CD4-positive, alpha-beta T cell (primary cell): ENCODE results near the gene ALDOA. TPM values are rescaled to one million over a fixed set of nuclear protein-coding genes. Genes with fewer than 3 reads are reported as not detected.

ENCODE experiments used
- ATAC-seq: fragments of 200-7000 bp; cut with Tn5 transposase; one replicate; pipeline ENCODE4 v1.10.0; 2022; ENCODE audit warnings: mild to moderate bottlenecking; ENCODE audit not compliant: poor library complexity
- CTCF ChIA-PET: fragments of 350-600 bp; sonication (Branson Sonifier 250); formaldehyde crosslinking; loops from one replicate; lab custom pipeline; 2021; ENCODE audit warnings: antibody characterized with exemption, inconsistent platforms; lab: Charles Lee
- POLR2A ChIA-PET: fragments of 350-600 bp; sonication (Branson Sonifier 250); formaldehyde crosslinking; loops from one replicate; lab custom pipeline; 2021; ENCODE audit warnings: antibody characterized with exemption, inconsistent platforms; lab: Charles Lee
- DNase-seq, 14 experiments: peaks; one replicate each; pipeline ENCODE4 v3.0.0-alpha.2; 2013 to 2020; ENCODE audit warnings: mixed read lengths in 2 of 14
- H3K27ac ChIP-seq, 2 donors: one replicate each; pipeline versions ENCODE4 v1.5.1 to v1.7.0; 2013; ENCODE audit warnings: low read length in 2 of 2, low read depth in 1 of 2, mild to moderate bottlenecking in 1 of 2
- H3K27me3 ChIP-seq, 2 experiments: 1 replicate in 1 of 2; 2 replicates in 1 of 2; pipeline versions ENCODE4 v1.6.1 to v1.7.0; 2013; ENCODE audit warnings: low read length in 2 of 2, control low read depth in 1 of 2, mild to moderate bottlenecking in 1 of 2, moderate library complexity in 1 of 2; ENCODE audit not compliant: insufficient read depth in 2 of 2, control insufficient read depth in 1 of 2
- H3K36me3 ChIP-seq: one replicate; pipeline ENCODE4 v1.6.1; 2013; ENCODE audit warnings: low read length, control low read depth; ENCODE audit not compliant: insufficient read depth
- H3K4me1 ChIP-seq: one replicate; pipeline ENCODE4 v1.6.1; 2013; ENCODE audit warnings: low read length, control low read depth; ENCODE audit not compliant: insufficient read depth
- H3K4me3 ChIP-seq: one replicate; pipeline ENCODE4 v1.5.1; 2013; ENCODE audit warnings: mild to moderate bottlenecking, low read length, moderate library complexity
- H3K9me3 ChIP-seq, 2 experiments: 1 replicate in 1 of 2; 2 replicates in 1 of 2; pipeline versions ENCODE4 v1.6.1 to v1.7.0; 2013; ENCODE audit warnings: low read length in 2 of 2, mild to moderate bottlenecking in 2 of 2, control low read depth in 1 of 2, moderate library complexity in 1 of 2; ENCODE audit not compliant: control insufficient read depth in 1 of 2, insufficient read depth in 1 of 2
- H3K27ac Mint-ChIP-seq: one replicate; pipeline ENCODE4 v1.8.0; 2020; ENCODE audit warnings: mixed read lengths
- H3K27me3 Mint-ChIP-seq: one replicate; pipeline ENCODE4 v1.8.0; 2021; ENCODE audit warnings: mixed read lengths
- H3K36me3 Mint-ChIP-seq: one replicate; pipeline ENCODE4 v1.8.0; 2021; ENCODE audit warnings: low read depth, mixed read lengths
- H3K4me1 Mint-ChIP-seq: one replicate; pipeline ENCODE4 v1.8.0; 2021; ENCODE audit warnings: low read depth, mixed read lengths
- H3K4me3 Mint-ChIP-seq: one replicate; pipeline ENCODE4 v1.8.0; 2020; ENCODE audit warnings: mild to moderate bottlenecking, mixed read lengths
- H3K9me3 Mint-ChIP-seq: one replicate; pipeline ENCODE4 v1.8.0; 2020; ENCODE audit warnings: mixed read lengths
- intact Hi-C, 2 experiments: fragments of 100-400 bp; cut with DNase I in 1 of 2; cut with micrococcal nuclease in 1 of 2; formaldehyde crosslinking; loops; one replicate each; pipeline versions ENCODE4 v1.15.1 to v1.9.0; 2023 to 2025; cut with DNase I, micrococcal nuclease
- total RNA-seq, 174 experiments: library from RNA in 2 of 174; stranded (reverse) in 2 of 174; gene quantifications; one replicate each; pipeline ENCODE4 v1.2.3 and lab custom pipeline; 2021 to 2026
- TF ChIP-seq, protein P1 (sequence below): fragments of 200-600 bp; IDR thresholded peaks from one replicate; pipeline ENCODE4 v1.8.0; 2022; ENCODE audit warnings: antibody characterized with exemption, mild to moderate bottlenecking

The ALDOA gene
- total RNA-seq, 2 experiments from 2014 or later, result 390 to 396 TPM

DNA sequence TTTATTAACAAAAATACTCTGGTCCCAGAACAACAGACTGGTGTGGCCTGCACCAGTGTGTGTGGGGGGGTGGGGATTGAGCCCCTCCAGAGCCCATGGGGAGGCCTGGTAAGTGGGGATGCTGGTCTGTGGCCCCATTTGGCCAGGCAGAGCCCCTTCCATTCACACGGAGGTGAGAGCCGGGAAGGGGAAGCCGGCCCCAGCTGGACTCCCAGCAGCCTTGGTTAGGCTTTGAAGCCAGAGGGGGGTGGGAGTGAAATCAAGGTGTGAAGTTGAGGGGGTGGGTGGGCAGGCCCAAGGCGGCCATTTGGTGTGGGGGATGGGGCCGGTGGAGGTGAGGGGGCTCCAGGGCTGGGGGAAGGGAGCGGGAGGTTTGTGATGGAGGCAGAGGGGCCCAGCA is 20.3 kb downstream of the ALDOA start:
- ChIA-PET CTCF (no interaction called here), POLR2A (no interaction called here)
- Histone ChIP-seq H3K4me3 (no peak overlapping the region), H3K36me3 (peaks cover 48% of the 10 kb centered on the region), H3K4me1 (peaks cover 19% of the 10 kb centered on the region), H3K9me3 (peaks cover 0 to 3% of the 10 kb centered on the region in 2 experiments), H3K27ac (no peak overlapping the region), H3K27me3 (no peaks in the 10 kb centered on the region)
- Mint-ChIP-seq H3K27ac (no peak overlapping the region), H3K4me1 (peaks cover 21% of the 10 kb centered on the region), H3K4me3 (no peak overlapping the region), H3K27me3 (no peaks in the 10 kb centered on the region), H3K36me3 (peaks cover 48% of the 10 kb centered on the region), H3K9me3 (no peaks in the 10 kb centered on the region)
- TF ChIP-seq, protein P1, sequence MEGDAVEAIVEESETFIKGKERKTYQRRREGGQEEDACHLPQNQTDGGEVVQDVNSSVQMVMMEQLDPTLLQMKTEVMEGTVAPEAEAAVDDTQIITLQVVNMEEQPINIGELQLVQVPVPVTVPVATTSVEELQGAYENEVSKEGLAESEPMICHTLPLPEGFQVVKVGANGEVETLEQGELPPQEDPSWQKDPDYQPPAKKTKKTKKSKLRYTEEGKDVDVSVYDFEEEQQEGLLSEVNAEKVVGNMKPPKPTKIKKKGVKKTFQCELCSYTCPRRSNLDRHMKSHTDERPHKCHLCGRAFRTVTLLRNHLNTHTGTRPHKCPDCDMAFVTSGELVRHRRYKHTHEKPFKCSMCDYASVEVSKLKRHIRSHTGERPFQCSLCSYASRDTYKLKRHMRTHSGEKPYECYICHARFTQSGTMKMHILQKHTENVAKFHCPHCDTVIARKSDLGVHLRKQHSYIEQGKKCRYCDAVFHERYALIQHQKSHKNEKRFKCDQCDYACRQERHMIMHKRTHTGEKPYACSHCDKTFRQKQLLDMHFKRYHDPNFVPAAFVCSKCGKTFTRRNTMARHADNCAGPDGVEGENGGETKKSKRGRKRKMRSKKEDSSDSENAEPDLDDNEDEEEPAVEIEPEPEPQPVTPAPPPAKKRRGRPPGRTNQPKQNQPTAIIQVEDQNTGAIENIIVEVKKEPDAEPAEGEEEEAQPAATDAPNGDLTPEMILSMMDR, result no peak
- intact Hi-C loops, result no loop called here
- ATAC-seq (no peak), DNase-seq (no peak)

DNA sequence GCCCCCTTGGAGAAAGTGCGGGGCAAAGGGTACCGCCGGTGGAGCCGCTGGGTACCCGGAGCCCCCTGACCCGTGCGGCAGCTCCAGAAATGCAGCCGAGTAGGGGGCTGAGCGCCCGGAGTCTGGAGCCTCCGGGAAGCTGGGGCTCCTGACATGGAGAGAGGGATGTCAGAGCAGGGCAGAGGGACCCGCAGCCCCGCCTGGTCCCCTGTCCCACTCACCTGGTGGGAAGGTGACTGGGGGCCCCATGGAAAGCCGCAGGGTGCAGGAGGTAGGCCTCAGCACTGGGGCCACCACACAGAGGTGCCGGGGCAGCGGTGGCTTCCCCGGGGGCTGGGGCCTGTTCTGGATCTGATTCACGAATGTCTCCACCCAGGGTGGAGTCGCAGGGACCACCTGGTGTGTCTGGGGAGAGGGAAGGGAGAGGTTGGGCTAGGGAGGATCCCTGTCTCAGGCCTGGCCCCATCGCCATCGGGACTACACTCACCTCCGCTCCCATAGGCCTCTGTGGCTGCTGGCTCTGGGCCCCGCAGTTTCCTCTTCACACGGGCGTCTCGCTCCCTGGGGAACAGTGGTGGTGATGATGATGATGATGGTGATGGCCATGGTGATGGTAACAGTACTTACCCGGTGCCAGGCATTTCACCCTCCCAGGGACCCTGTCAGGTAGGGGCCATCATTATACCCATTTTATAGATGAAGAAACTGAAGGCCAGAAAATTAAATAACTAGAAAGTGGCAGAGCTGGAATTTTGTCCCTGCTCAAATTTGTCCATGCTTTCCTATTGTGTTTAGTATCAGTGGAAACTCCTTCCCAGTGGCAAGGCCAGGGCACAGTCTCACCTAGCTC is 21.0 kb downstream of the ALDOA start:
- Histone ChIP-seq H3K4me1 (peaks cover 26% of the 10 kb centered on the region), H3K9me3 (peaks cover 0 to 3% of the 10 kb centered on the region in 2 experiments), H3K27ac (no peak overlapping the region), H3K27me3 (no peaks in the 10 kb centered on the region), H3K4me3 (no peak overlapping the region), H3K36me3 (peaks cover 41% of the 10 kb centered on the region)
- POLR2A ChIA-PET, result interaction anchor here (0.6 kb wide), 1 partner anchor 141 kb away, joined by 3 read pairs; no protein-coding TSS in a partner anchor
- H3K27me3 Mint-ChIP-seq, result no peaks in the 10 kb centered on the region
- TF ChIP-seq, protein P1, result no peak
- peaks cover 44% of the 10 kb centered on the region for H3K36me3 Mint-ChIP-seq
- CTCF ChIA-PET, result no interaction called here
- peak overlapping the region; percentile 18 for H3K27ac Mint-ChIP-seq
- peaks cover 22% of the 10 kb centered on the region for H3K4me1 Mint-ChIP-seq
- no peaks in the 10 kb centered on the region for H3K9me3 Mint-ChIP-seq
- ATAC-seq (no peak), DNase-seq (no peak)
- intact Hi-C loops, result no loop called here
- no peak overlapping the region for H3K4me3 Mint-ChIP-seq

DNA sequence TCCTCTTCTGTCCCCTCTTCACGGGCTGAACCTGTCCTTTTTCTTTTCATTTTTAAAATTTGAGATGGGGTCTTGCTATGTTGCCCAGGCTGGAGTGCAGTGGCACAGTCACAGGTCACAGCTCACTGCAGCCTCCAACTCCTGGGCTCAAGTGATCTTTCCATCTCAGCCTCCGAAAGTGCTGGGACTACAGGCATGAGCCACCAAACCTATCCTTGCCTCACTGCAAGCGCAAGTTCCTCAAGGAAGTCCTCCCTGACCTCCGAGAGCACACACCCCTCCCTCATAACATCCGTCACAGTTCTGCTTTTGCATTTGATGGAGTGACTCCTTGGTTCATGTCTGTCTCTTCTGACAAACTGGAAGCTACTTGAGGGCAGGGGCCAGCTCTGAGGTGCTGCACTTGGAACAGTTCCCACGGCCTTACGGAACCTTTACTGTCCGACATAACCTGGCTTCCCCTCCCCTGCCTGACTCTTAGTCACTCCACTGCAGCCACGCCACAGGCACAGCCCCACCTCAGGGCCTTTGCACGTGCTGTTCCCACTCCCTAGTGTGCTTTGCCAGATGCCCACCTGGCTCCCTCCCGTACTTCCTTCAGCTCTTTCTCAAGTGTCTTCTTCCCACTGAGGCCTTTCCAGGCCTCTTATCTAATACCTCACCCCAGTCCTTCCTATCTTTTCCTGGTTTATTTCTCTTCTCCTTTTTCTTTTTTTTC is 21.8 kb downstream of the ALDOA start:
- TF ChIP-seq, protein P1, result no peak
- no peak for ATAC-seq
- POLR2A ChIA-PET, result interaction anchor here (0.6 kb wide), 1 partner anchor 142 kb away, joined by 3 read pairs; no protein-coding TSS in a partner anchor
- no peaks in the 10 kb centered on the region for H3K9me3 Mint-ChIP-seq
- intact Hi-C loops, result no loop called here
- no peaks in the 10 kb centered on the region for H3K27me3 Mint-ChIP-seq
- Histone ChIP-seq H3K9me3 (peaks cover 0 to 3% of the 10 kb centered on the region in 2 experiments), H3K4me3 (no peak overlapping the region), H3K27ac (no peak overlapping the region), H3K4me1 (peaks cover 32% of the 10 kb centered on the region), H3K27me3 (no peaks in the 10 kb centered on the region), H3K36me3 (peaks cover 35% of the 10 kb centered on the region)
- peak overlapping the region; percentile 18 for H3K27ac Mint-ChIP-seq
- peaks cover 43% of the 10 kb centered on the region for H3K36me3 Mint-ChIP-seq
- H3K4me3 Mint-ChIP-seq, result no peak overlapping the region
- CTCF ChIA-PET, result no interaction called here
- DNase-seq, result peak in 2 of 14 experiments; percentile 51 to 65
- peaks cover 30% of the 10 kb centered on the region for H3K4me1 Mint-ChIP-seq
